HG03097 (cell line): Measurements from ENCODE around the gene TNNT2.

Experiments
- ATAC-seq: cut with Tn5 transposase; IDR thresholded peaks from one replicate; pipeline ENCODE4 v1.9.1; 2021; ENCODE audit not compliant: unreplicated experiment, low FRiP score

Gene TNNT2

GRCh38 chr1:201336711-201337450 lies 40.6 kb downstream of the TNNT2 start:
- no peak for ATAC-seq

DNA sequence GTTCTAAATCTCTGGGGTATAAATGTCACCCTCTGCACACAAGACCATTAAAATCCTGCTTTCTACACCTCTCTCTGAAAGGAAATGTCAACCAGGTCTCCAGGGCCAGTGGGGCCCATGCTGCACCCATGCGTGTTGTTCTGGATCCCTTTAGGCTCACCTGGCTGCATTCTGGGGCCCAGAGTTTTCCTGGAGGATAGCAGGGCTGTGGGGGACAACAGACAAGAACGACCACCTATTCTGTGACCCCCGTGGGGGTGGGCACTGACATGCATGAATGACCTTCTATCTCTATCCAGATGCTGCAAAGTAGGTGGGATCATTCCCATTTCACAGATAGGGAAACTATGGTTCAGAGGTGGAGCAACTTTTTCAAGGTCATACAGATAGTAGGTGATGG lies 41.6 kb downstream of the TNNT2 start:
- ATAC-seq = no peak

DNA sequence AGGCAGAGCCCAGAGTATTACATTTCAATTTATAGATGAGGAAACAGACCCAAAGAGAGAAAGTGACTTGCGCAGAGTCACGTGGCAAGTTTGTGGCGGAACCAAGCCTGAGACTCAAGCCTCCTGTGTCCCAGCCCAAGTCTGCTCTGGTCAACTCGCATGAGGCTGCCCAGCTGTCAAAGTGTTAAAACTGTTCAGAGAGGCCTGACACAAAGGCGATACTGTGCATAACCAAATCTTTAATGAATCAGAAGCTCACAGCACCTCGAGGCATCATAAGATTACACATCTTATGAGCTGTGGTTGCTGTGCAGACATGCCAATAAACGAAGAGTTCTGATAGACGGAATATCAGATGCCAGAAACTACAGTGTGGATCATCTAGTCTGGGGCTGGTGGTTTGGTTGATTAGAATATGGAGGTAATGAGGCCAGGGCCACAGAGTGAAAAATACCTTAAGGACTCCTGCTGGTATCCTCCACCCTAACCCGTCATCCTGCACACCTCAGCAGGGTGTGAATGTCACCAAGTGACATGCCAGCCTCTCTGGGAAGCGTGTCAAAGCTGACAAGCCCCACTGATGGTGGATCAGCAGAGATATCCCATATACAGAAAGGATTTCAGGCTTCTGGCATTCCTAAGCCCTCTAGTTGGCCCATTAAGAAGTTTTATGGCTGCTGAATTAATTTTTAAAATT lies 42.2 kb downstream of the TNNT2 start:
- no peak for ATAC-seq

- ATAC-seq = no peak
These were observed 42.9 kb downstream of the TNNT2 start for GRCh38 chr1:201334325-201335173.

DNA sequence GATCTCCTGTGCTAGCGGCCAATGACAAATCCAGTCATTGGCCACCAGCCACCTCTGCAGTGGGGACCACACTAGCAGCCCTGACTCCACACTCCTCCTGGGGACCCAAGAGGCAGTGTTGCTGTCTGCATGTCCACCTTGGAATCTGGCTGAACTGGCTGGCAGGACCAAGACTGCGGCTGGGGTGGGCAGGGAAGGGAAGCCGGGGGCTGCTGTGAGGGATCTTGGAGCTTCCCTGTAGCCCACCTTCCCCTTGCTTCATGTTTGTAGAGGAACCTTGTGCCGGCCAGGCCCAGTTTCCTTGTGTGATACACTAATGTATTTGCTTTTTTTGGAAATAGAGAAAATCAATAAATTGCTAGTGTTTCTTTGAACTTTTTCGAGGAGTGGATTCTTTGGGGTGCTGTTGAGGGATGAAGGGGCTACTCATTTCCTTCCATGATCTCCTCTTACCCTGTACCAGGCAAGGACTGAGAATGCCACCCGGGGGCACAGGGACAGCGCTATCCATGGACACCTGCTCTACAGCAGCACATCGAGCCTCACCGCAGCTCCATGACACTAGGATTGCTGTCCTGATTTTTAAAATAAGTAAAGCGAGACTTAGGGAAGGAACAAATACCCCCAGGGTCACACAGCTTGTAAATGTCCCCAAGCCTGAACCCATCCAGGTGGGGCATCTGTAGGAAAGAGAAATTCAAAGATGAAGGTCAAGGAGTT lies 44.7 kb downstream of the TNNT2 start:
- ATAC-seq = no peak

GRCh38 chr1:201332021-201332420 lies 45.5 kb downstream of the TNNT2 start:
- no peak for ATAC-seq

GRCh38 chr1:201331166-201331565 lies 46.3 kb downstream of the TNNT2 start:
- ATAC-seq = no peak

GRCh38 chr1:201330541-201330940 lies 46.9 kb downstream of the TNNT2 start:
- ATAC-seq = no peak

DNA sequence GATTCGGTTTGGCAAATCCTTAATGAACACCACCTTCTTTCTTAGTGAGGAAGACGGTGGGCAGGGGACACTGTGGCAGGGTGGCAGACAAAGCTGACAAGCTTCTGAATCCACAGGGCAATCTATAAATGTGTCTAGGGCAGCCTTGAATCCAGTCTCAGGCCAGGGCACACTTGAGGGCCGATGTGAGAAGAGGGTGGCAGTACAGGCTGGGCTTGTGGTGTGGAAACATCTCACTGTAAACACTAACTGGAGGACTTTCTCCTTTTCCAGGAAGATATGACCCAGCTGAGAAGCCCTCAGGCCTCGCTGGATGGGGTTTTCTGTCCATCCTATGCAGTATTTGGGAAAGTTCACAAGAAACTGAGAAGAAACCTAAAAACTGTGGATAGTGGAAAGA lies 47.7 kb downstream of the TNNT2 start:
- no peak for ATAC-seq

DNA sequence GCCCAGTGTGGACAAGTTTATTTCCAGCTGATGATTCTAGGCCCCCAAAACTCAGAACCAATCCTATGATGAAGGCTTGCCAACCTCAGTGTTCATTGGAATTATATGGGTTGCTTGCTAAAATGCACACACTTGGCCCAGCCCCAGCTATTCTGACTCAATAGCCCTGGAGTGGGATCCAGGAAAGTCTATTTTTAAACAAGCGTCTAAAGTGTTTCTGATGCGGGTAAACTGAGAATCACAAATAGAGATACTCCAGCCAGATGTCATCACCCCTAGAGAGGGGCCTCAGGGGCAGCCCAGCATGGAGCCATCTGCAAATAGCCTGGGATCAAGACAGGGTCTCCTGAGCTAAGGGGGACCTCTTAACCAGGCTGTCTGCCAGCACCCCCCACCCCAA lies 48.2 kb downstream of the TNNT2 start:
- no peak for ATAC-seq

GRCh38 chr1:201328576-201328975 lies 48.9 kb downstream of the TNNT2 start:
- no peak for ATAC-seq

DNA sequence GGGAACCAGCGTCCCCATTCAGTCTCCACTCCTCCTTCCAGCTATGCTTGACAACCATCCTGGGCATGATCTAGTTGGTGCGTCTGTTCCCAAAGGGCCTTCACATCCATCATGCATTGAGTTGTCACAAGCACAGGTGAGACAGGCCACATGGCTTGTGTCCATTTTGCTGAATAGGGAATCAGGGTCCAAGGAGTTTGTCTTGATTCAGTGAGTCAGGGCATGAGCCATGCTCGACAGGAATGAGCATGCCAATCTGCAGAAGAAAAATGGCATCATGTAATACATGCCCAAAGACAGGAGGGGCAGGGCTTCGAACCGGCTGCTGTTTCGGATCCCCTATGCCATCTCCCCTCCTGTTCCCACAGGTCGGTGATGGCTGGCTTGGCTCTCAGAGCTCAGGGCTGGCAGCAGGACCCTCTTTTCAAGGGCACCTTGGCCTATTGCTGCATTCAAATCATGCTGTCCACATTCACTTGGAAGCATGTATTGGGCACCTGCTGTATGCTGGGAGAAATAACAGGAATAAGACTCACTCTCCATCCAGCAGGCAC lies 49.7 kb downstream of the TNNT2 start:
- ATAC-seq = no peak

DNA sequence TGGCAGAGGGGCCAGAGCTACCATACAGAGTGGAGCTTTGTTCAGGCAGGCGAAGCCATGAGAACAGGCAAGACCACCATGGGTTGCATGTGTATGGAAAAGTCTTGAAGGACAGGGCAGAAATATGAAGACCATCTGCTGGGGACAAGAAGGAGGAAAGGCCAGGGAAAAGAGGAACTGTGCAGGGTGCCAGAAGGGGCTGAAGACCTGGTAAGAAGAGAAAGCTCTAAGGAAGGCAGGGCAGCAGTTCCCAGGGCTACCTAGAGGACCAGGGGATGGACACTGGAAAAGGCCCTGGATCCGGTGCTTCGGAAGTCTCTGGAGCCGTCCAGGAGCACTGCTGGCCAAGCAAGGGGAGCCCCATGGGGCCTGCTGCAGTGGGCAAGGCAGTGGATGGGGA lies 50.8 kb downstream of the TNNT2 start:
- ATAC-seq = no peak

DNA sequence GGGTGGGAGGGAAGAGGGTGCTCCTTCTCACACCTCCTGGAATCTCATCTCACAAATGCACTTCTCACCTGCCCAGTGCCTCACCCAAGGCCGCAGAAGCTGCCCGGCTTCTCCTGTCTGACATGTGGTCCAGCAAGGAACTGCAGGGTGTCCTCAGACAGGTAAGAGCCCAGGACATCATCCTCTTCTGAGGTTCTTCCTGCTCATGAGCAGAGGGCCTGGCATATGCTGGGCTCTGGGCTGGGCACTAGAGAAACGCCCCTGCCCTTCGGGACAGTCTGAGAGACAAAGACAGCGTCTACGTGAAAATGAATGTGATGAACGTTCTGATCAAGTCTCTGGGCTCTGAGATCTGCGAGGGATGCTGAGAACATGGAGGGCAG lies 51.8 kb downstream of the TNNT2 start:
- ATAC-seq = no peak

DNA sequence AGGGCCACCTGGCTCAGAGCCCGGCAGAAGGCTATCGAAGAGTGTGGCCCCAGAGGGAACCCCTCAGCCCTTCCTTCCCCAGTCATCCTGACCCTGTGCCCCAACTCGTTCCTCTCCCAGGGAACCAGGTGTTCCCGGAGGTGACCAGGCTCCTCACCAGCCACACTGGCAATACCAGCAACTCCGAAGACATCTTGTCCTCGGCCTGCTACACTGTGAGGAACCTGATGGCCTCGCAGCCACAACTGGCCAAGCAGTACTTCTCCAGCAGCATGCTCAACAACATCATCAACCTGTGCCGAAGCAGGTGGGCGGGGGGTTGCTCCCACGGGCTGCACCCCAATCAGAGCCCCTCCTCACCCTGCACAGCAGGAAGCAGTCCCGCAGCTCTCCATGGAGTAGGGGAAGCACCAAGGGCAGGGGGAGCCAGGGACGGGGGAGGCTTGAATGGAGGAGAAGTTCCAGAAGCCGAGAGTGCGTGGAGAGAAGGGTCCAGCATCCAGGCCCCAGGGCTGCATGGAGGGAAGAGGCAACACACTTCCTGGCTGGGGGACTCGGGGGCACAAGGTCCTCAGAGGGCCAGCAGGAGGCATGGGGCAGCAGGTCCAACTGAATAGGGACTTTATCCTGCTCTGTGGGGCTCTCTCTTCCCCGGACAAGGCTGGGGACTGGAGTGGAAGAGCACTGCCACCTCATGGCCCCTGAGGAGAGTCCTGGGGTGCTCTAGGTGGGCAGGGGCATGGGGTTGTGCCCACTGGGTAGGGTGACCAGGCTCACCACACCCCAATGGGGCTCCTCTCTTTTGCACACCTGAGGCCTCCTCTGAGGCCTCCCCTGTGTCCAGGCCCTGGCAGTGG lies 52.4 kb downstream of the TNNT2 start:
- ATAC-seq = no peak

- ATAC-seq = no peak
These were observed 53.2 kb downstream of the TNNT2 start for GRCh38 chr1:201324306-201324705.

DNA sequence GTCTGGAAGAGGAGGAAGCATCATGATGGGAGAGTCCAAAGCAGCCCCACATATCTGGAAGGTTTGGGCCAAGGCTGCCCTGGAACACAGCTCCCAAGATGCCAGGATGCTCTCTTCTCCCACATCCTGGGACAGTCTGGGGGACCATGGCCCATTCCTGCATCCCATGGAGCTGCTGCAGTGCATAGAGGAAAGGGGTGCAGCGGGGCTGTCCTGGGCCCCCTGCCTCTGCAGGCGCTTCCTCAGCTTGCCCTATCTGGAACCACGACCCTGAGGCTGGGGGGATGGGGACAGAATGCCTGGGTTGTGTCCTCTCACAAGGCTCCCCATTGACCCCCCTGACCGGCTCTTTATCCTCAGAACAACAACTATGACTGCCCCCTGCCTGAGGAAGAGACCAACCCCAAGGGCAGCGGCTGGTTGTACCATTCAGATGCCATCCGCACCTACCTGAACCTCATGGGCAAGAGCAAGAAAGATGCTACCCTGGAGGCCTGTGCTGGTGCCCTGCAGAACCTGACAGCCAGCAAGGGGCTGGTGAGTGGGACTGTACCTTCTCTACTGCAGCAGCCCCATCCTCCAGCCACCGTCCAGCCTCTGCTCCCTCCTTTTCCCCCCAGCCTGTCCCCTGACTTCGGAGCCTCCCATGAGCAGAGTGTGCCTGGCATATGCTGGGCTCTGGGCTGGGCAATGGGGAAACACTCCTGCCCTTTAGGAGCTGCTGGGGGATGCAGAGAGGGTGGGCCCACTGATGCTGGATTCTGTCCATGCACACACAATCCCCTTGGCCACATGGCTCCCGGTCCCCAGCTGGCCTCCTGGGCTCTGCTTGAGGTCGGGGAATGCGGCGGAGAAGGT lies 54.6 kb downstream of the TNNT2 start:
- no peak for ATAC-seq

DNA sequence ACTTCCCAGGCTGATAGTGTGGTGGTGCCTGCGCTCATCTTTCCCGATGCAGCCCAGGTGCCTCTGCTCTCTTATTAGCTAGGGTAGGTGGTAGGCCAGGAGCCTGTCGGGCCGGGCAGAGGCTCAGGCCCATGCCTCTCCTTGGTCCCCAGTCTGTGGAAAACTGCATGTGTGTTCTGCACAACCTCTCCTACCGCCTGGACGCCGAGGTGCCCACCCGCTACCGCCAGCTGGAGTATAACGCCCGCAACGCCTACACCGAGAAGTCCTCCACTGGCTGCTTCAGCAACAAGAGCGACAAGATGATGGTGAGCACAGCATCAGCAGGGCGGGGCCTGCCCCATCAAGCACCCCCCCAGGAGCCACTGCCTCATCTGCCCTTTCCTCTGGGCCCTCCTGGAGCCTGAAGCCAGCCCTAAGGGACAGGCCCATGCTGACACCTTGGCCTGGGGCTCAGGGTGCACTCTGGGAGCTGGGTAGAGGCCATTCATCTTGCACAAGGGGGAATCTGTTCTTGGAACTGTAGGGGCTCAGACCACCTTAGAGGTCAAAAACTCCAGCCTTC lies 55.6 kb downstream of the TNNT2 start:
- no peak for ATAC-seq
